HFFc6 (cell line): ENCODE data around the gene COL4A6. TPM values are rescaled to one million over a fixed set of nuclear protein-coding genes. Genes with fewer than 3 reads are reported as not detected.

ENCODE experiments used
- DNase-seq: peaks from one replicate; pipeline ENCODE4 v3.0.0-alpha.2; 2018
- H3K27ac Mint-ChIP-seq: 2 replicates; pipeline ENCODE4 v1.8.0; 2020; ENCODE audit warnings: mild to moderate bottlenecking, mixed read lengths
- H3K27me3 Mint-ChIP-seq: 2 replicates; pipeline ENCODE4 v1.8.0; 2021; ENCODE audit warnings: mild to moderate bottlenecking, moderate library complexity, mixed read lengths; ENCODE audit not compliant: insufficient read depth
- H3K36me3 Mint-ChIP-seq: 2 replicates; pipeline ENCODE4 v1.8.0; 2021; ENCODE audit warnings: low read depth, mixed read lengths
- H3K4me1 Mint-ChIP-seq: 2 replicates; pipeline ENCODE4 v1.8.0; 2020; ENCODE audit warnings: low read depth, mixed read lengths
- H3K4me3 Mint-ChIP-seq: 2 replicates; pipeline ENCODE4 v1.8.0; 2020; ENCODE audit warnings: mild to moderate bottlenecking, moderate library complexity, mixed read lengths
- H3K9me3 Mint-ChIP-seq: 2 replicates; pipeline ENCODE4 v1.8.0; 2020; ENCODE audit warnings: mild to moderate bottlenecking, mixed read lengths
- CTCF ChIP-seq: fragments of 200-600 bp; sonication (generic); IDR thresholded peaks from 2 replicates; pipeline ENCODE4 v1.5.0; 2021; ENCODE audit warnings: antibody characterized with exemption, mild to moderate bottlenecking
- total RNA-seq, 6 experiments: library from RNA; stranded (reverse); fragmentation: NEBNext Ultra II Directional; extraction: Animal tissue kit (Norgen Biotek cat#: 25700); gene quantifications; 2 replicates in 1 of 6; 3 replicates in 5 of 6; pipeline ENCODE4 v1.2.3, GENCODE V29; 2021

Gene COL4A6
- total RNA-seq, 6 experiments from 2014 or later: 0.03 to 0.16 (median 0.11) TPM

- H3K9me3 Mint-ChIP-seq: no peaks in the 10 kb centered on the region
- DNase-seq: no peak
- H3K4me3 Mint-ChIP-seq: no peak overlapping the region
- TF ChIP-seq CTCF: no peak
- H3K36me3 Mint-ChIP-seq: no peaks in the 10 kb centered on the region
- H3K27me3 Mint-ChIP-seq: peaks cover 3% of the 10 kb centered on the region
- H3K4me1 Mint-ChIP-seq: no peaks in the 10 kb centered on the region
- H3K27ac Mint-ChIP-seq: no peak overlapping the region
Measured at GRCh38 chrX:108275732-108276131, 162.5 kb downstream of the COL4A6 start.

- Mint-ChIP-seq H3K27me3 (no peaks in the 10 kb centered on the region; the same call in 1 of the 2 replicates), H3K36me3 (no peaks in the 10 kb centered on the region), H3K4me3 (no peak overlapping the region), H3K9me3 (no peaks in the 10 kb centered on the region), H3K4me1 (no peaks in the 10 kb centered on the region), H3K27ac (no peak overlapping the region)
- TF ChIP-seq CTCF: no peak
- DNase-seq: no peak
Measured at GRCh38 chrX:108271397-108271787, 166.8 kb downstream of the COL4A6 start.

GRCh38 chrX:108270739-108271396, 167.4 kb downstream of the COL4A6 start:
- Mint-ChIP-seq H3K27ac (no peak overlapping the region), H3K36me3 (no peaks in the 10 kb centered on the region), H3K4me1 (no peaks in the 10 kb centered on the region), H3K4me3 (no peak overlapping the region), H3K9me3 (no peaks in the 10 kb centered on the region), H3K27me3 (peaks cover 3% of the 10 kb centered on the region)
- DNase-seq: no peak
- no peak for TF ChIP-seq CTCF

GRCh38 chrX:108270280-108270679, 167.9 kb downstream of the COL4A6 start:
- Mint-ChIP-seq H3K27ac (no peak overlapping the region), H3K4me3 (no peak overlapping the region), H3K4me1 (no peaks in the 10 kb centered on the region), H3K36me3 (no peaks in the 10 kb centered on the region), H3K9me3 (no peaks in the 10 kb centered on the region), H3K27me3 (peaks cover 6% of the 10 kb centered on the region)
- DNase-seq: no peak
- TF ChIP-seq CTCF: no peak

- H3K4me3 Mint-ChIP-seq: no peak overlapping the region
- H3K9me3 Mint-ChIP-seq: no peaks in the 10 kb centered on the region
- no peak overlapping the region for H3K27ac Mint-ChIP-seq
- H3K4me1 Mint-ChIP-seq: no peaks in the 10 kb centered on the region
- H3K27me3 Mint-ChIP-seq: peaks cover 6% of the 10 kb centered on the region
- TF ChIP-seq CTCF: no peak
- DNase-seq: no peak
- no peaks in the 10 kb centered on the region for H3K36me3 Mint-ChIP-seq
Measured at GRCh38 chrX:108268434-108269080, 169.7 kb downstream of the COL4A6 start.
